IPS DF 4.7 (cell line): Measurements from ENCODE around the gene RASSF1.

Experiments
- DNase-seq: peaks from one replicate; pipeline ENCODE4 v3.0.0-alpha.2; 2013; ENCODE audit warnings: low spot score; ENCODE audit errors: extremely low read depth

RASSF1 gene, protein sequence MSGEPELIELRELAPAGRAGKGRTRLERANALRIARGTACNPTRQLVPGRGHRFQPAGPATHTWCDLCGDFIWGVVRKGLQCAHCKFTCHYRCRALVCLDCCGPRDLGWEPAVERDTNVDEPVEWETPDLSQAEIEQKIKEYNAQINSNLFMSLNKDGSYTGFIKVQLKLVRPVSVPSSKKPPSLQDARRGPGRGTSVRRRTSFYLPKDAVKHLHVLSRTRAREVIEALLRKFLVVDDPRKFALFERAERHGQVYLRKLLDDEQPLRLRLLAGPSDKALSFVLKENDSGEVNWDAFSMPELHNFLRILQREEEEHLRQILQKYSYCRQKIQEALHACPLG

DNA sequence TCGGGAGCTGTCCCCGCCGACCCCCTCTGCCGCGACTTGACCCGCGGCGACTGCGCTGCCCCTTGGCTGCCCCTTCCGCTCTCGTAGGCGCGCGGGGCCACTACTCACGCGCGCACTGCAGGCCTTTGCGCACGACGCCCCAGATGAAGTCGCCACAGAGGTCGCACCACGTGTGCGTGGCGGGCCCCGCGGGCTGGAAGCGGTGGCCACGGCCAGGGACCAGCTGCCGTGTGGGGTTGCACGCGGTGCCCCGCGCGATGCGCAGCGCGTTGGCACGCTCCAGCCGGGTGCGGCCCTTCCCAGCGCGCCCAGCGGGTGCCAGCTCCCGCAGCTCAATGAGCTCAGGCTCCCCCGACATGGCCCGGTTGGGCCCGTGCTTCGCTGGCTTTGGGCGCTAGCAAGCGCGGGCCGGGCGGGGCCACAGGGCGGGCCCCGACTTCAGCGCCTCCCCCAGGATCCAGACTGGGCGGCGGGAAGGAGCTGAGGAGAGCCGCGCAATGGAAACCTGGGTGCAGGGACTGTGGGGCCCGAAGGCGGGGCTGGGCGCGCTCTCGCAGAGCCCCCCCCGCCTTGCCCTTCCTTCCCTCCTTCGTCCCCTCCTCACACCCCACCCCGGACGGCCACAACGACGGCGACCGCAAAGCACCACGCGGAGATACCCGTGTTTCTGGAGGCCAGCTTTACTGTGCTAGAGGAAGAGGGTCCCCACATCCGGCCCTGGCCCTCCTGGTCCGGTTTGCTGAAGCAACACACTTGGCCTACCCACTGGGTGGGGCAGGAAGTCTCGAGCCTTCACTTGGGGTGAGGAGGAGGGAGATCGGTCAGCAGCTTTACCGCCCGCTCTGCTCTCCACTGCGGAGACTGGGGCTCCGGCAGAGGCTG is at the start of gene RASSF1:
Gene RASSF1 (minus strand): TSS at position 389 of the 882 bp plus-strand sequence. CDS start 31 bp downstream, at position 358.
- no peak for DNase-seq

DNA sequence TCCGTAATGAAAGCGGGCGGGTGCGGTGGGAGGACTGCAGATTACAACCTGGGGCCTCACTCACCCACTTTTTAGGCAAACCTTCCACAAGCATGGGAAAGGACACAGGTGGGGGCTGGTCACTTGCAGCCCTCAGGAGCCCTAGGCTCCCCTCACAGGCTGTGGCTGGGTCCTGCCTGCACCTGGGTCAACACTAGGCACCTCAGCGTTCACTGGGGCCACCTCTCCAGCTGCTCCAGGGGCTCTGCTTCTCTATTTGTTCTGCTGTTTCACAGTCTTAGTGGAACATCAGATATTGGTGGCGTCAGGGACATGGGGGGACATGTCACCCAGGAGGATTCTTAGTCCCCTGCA is 48.8 kb upstream of the RASSF1 start:
- no peak for DNase-seq

DNA sequence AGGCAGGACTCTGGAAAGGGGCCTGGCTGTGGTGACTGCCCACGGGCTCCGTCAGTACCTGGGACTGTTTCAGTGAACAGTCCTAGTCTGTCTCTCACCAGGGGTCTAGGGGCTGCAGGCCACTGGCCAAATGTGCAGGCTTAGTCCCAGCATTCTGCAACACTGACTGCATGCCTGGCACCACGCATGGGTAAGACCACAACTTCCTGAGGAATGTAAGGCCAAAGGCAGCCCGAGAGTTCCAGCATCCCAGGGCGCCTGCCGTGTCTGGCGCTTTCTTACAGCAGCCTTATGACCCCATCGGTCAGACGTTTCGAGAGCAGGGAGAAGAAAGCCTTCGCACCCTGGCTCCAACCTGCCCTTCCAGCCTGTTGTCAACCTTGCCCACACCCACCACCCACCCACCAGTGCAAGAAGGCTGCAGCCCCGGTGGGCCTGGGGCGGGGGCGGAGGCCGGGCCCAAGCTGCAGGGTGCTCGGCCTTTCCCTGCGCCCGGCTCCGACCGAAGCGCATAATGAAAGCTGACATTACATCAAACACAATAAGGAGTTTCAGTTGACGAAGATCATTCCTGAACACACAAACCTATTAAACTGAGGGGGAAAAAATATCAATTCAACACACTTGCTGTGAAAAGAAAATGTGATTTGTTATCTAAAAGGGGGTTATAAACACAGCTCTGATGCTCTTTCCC is 48.2 kb upstream of the RASSF1 start:
- DNase-seq: no peak

DNA sequence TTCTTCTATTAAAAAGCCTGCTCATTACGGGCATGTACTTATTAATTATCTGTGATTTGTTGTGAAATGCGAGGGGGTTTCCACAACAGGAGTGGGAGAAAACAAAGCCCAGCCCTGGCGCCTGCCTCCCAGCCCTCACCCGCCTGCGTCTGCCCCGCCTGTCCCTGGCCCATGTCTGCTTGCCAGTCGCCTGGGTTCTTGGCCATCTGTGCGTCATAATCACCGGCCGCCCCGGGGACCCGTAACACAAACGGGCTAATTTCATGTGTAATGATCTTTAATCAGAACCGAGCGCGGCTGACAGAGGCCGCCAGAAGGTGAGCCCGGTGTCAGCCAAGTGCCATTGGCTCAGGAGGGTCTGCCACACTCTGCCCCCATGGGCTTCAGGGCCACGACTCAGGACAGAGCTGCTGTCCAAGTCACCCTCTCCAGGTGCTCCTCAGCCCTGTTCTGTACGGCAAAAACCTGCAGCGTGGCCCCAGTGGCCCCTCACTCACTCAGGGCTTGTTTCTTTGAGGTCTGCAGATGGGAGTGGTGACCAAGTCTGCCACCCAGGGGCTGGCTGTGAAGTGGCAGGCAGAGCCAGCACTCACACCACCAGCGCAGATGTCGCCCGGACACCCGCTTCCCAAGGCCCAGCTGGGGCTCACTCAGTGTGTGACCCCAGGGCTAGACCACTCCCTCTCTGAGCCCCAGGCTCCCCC is 47.5 kb upstream of the RASSF1 start:
- no peak for DNase-seq

DNA sequence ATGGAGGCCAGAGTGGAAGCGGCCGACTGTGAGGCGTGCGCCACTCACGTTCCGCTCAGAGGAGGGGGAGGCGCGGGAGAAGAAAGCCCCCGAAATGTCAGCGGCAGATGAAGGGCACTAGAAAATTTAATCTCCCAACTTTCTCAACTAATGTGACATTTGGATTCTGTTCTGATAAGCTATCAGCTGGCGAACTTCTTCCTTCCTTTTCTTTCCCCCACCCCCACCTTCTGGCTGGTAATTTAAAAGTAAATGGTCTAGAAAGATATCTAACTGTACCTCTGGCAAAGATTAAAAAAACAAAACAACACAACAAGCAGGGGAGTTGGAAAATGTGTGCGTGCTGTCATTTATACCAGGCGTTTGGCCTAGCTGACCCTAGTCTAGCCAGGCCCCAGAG is 45.1 kb upstream of the RASSF1 start:
- no peak for DNase-seq

DNA sequence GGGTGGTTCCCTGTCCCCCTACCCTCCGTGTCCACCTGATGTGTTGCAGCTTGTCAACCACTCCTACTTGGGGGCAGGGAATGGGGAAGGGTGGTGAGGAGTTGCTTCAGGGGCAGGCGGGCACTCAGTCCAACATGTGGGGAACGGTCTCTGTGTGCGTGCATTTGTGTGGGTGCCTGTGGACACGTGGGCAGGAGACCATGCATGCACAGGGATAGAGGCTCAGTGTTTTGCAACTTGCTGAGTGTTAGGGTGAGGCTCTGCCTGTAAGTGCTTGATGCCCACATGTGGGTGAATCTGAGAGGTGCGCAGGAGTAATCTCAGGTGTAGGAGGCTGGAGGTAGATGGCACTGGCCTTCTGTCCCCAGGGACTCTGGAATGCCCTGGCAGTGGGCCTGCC is 43.1 kb upstream of the RASSF1 start:
- DNase-seq: no peak

DNA sequence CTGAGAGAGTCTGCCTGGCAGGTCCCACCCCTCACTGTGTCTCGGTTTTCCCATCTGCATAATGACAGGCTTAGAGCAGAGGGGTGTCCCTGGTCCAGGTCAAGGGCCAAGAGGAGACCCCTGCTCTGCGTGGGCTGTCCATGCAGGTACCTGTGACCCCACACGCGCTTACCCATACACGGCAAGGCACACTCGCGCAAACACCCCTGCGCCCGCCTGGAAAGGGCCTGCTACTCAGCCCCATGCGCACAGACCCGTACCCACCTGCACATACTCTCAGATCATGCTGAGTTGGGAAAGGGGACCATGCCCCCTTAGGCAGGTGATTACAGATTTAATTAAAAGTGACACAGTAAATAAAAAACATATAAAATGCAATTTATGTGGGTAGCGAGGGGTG is 42.1 kb upstream of the RASSF1 start:
- DNase-seq: no peak

DNA sequence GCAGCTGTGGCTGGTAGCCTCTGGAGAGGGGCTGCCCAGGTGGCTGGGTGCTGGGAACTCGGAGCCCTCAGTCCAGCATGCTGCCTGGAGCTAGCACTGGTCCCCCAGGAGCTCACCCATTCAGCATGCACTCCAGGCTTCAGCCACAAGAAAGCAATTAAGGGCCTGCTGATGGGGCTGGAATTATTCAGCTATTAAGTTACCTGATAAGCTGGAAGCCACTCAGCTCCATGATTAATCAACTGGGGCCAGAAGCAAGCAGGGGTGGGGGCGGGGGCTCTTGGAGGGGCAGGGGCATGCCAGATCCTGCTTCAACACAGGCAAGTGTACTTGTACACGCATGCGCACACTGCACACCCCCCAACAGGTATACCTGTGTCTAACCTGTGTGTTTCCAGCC is 40.7 kb upstream of the RASSF1 start:
- no peak for DNase-seq

DNA sequence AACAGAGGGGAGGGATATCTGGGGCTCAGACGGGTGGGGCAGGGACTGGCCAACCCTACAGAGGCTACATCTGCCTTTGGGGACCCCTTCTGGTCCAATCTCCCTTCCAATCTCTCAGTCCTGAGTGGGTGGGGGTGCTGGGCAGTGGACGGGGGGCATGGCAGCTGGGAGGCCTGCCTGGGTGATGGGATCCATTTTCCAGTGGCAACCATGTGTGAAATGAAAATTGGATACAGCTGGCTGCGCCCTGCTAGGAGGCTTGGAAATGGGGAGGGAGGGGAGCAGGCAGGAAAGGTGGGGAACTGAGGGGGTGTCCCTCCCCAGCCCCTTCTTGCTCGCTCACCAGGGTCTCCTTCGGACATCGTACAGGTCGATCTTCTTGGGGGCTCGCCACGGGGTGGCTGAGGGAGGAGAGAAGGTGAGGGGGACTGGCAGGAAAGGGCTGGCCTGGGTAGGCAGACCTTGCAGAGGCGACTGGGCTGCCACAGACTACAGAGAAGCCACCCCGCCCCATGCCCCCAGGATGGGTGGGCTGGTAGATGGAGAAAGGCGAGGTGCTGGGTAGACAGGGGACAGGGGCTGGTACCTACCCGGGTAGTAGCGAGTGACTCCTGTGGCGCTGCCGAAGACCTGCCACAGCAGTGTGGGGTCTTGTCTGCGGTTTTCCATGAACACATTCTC is 39.9 kb upstream of the RASSF1 start:
- no peak for DNase-seq

DNA sequence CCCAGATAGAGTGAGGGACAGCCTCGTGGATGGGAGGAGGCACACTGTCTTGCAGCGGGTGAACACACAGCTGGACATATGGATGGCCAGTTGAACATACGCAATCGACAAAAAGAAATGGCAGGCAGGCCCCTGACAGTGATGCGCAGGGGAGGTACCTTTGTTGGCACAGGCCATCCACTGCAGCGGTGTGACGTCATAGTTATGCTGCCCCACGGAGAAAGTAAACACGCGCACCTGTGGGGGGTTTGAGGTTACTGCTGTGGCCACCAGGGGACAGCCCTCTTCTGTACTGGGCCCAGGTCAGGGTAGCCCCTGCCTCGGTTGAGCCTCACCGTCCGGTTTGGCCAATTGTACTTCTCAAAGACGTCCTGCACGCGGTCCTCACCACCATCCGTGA is 38.1 kb upstream of the RASSF1 start:
- no peak for DNase-seq

DNA sequence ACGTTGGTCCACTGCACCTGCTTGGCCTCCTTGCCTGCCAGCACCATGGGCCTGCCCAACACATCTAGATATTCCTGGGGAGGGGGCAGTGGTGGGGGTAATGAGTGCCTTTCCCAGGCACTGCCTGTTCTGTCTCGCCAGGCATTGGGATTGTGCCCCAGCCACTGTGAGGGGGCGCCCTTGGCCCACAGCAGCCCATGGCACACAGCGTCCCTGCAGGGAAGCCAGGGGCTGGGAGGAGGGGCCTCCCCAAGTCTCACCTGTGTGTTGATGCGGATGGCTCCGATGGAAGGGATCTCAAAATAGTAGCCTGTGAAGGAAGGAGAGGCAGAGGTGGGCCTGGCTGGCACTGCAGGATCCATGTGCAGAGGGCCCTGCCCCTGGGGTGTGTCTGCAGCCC is 37.4 kb upstream of the RASSF1 start:
- no peak for DNase-seq

DNA sequence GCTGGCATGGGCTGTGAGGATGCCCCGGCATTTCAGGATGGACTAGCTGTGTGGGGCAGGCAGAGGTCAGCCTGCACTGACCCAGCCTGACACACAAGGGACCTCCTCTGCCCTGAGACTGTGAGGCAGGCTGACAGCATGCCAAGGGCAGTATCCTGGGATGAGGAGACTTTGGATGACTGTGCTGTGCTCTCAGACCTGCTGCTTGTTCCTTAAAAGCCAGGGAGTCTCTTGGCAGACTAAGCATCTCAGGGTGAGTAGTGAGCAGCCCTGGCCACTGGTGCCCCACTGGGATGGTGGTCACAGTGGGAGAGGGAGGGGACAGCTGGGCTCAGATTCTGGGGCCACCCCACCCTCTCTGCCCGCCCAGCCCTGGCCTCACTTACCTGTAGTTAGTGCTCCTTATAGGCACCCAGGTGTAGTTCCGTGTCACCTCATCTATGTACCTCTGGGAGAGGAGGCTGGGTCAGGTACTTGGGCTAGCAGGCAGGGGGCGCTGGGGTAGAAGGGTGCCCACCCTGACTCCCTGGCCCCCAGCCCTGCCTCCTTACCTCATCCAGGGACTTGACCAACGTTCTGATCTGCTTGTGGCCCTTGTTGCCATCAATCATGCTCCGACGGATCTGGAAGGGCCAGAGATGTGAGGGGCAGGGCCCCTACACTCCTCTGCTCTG is 34.8 kb upstream of the RASSF1 start:
- no peak for DNase-seq

DNA sequence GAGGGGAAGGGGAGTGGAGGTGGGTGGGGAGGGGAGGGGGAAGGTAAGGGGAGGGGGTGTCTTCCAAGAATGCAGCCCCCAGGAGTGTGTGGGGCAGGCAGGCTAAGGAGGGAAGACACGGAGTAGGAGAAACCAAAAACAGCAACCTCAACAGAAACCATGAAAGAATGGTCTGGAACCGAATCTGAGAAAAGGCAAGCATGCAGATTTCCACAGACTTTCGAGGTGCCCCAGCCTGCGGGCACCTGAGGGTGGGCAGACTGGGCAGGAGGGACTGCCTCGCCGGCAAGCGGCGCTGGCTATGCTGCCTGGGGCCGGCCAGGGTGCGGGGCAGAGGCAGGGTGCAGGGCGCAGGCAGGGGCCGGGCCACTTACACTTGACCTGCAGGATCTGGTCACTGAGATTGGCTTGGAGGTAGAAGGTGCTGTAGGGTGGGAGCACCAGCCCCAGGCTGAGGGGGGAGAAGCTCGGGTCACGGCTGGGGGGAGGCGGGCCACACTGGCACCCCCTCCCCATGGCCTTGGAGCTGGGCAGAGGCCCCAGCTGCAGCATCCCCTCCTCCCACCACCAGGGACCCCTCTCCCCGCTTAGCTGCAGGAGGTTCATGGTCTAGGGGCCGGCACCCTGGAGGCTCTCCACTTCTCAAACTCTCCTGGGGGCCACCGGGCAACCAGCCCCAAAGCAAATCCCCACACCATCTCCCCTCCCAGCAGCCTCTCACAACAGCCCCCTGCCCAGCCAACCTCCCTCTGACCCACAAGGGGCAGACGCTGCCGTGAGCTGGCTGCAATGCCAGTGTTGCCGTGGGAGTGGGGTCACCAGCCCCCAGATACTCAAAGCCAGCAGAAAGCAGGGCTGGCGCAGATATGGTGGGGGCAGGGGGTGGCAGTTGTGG is 34.0 kb upstream of the RASSF1 start:
- no peak for DNase-seq

DNA sequence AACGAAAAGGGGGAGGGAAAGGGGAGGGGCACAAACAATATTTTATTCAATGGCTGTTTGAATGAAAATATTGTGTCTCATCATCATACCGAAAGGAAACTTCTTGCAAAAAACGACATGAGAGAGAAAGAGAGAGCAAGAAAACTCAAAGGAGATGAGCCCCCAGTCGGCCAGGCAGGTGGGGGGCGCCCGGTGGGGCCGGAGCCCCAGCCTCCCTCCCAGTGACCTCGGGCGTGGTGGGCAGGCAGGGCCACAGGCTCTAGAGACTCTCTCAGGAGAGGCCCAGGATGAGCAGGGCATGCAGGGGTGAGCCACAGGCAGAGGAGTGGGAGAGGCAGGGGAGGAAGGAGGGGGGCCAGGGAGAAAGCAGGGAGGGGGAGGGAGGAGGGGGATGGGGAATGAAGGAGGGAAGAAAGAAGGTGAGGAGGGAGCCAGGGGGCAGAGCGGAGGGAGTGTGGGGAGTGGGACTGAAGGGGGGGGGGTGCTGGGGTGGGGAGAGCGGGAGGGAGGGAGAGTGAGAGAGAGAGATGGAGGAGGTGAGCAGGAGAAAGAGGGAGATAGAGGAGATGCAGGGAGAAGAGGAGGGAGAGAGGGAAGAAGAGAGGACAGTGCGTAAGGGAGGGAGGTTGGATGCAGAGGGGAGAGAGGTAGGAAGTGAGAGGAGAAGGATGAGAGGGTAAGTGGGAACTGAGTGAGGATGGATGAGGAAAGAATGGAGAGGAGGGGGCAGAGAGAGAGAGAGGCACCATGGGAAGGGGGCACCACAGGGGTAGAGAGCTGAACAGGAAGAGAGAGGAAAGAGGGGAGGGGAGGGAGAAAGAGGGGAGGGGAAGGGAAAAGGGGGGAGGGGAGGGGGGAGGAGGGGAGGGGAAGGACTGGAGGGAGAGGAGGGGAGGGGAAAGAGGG is 32.8 kb upstream of the RASSF1 start:
- no peak for DNase-seq

DNA sequence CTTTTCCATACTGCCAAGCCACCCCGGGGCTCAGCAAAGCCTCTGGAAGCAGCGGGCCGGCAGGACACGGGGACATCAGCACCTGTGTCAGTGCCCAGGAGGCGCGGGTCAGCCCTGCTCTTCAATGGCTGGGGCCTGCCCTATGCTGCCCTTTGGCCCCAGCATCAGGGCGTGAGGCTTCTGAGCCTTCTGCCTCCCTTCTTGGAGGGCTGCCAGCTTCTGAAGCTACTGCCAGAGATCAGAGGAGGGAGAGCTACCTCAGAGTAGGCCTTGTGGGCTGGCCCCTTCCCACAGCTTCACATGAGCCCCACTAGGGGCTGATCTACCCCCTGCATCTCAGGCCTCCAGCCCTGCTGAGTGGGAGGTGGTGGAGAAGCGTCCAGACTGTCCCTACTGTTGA is 31.7 kb upstream of the RASSF1 start:
- DNase-seq: no peak

DNA sequence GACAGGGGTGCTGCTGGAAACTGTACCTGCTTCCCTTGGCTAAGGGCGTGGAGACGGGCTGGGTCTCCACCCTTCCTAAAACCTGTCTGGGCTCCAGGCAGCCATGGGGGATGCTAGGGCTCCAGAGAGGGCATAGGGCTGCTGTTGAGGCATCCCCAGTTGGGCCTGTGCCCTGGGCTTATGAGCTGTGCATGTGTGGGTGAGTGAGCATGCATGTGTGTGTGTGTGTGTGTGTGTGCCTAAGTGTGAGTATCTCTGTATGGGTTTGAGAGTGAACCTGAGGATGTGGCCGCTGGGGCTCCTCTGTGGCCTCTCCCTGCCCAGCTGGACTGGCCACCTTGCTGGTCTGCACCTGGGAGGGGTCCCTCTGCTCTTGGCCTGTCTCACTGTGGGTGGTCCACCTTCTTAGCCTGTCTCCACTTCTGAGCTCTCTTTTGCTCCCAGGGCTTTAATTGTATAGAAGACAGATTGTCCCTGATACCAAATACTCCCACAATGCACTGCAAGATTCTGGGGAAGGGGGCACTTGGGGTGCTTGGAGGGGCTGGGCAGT is 30.6 kb upstream of the RASSF1 start:
- no peak for DNase-seq

DNA sequence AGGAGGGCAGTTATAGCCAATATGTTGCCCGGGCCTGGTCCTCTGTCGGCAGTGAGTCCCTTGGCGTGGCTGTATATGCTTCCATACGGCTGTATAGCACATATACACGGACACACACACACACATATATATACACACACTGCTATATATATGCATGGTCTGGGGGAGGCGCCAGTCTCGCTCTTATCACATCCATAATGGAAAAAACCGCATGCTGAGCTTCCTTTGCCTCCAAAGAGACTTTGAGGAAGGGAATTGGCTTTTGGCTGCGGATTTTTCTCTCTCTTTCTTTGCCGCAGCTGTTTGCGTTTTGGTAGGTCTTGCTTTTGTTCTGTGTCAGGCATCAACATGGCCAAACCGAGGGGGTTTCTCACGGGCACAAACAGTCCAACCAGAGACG is 30.0 kb upstream of the RASSF1 start:
- DNase-seq: no peak

DNA sequence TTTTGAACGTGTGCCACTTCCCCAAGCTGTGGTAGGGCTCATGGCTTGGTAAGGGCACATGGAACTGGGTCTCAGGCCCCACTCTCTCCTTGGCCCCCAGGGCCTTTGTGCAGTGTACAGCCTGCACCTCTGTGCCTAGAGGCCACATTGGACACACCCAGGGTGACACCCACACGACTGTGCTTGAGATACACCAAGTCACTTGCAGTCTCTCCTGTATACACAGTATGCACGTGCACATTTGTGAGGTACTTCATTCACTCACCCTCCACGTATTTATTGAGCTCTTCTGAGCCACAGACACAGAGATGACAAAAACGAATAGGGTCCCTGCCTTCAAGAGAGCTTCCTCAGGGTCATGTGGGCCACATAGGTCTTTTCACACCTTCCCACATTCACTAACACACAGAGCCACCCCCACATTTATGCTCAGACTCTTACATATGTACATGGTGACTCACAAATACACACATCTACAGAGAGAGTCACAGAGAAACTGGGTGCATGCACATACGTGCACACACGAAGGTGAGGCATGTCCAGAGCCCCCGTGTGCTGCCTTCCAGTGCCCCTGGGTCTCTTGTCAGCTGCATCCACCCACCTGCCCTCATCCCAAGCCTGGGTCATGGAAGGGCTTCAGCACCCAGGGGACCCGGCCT is 28.5 kb upstream of the RASSF1 start:
- no peak for DNase-seq
